Measurements from ENCODE around the gene ZNF219.

Gene ZNF219

GRCh38 chr14:21061347-21061668 lies 37.1 kb downstream of the ZNF219 start:
- no peak for ATAC-seq (ENCODE audit: insufficient read depth, low read depth)
- peaks cover 24% of the 10 kb centered on the region for H3K27me3 ChIP-seq (ENCODE audit: insufficient read depth, low read length, poor library complexity)
- H3K79me2 ChIP-seq (ENCODE audit: insufficient read depth, low read length): no peaks in the 10 kb centered on the region
- H2AFZ ChIP-seq (ENCODE audit: low read depth, low read length): no peak overlapping the region
- no peak overlapping the region for H3K4me2 ChIP-seq (ENCODE audit: insufficient read depth, low read length)
- no peak for DNase-seq
- H3K27ac ChIP-seq (ENCODE audit: low read length): no peak overlapping the region
- H3K36me3 ChIP-seq (ENCODE audit: insufficient read depth, low read length): no peaks in the 10 kb centered on the region
- H3K9me3 ChIP-seq (ENCODE audit: insufficient read depth, low read length, severe bottlenecking): no peaks in the 10 kb centered on the region
- H3K9ac ChIP-seq (ENCODE audit: low read depth, low read length): no peak overlapping the region
- no peak overlapping the region for H3K4me3 ChIP-seq (ENCODE audit: low read depth in 1 of 2, low read length in 2 of 2)
- no peaks in the 10 kb centered on the region for H4K20me1 ChIP-seq (ENCODE audit: insufficient read depth, low read length)
- TF ChIP-seq CTCF (IDR thresholded peaks at IDR 0.05; ENCODE audit: borderline replicate concordance, extremely low read depth, low read length, poor library complexity, severe bottlenecking): no peak
- TF ChIP-seq EZH2 (IDR thresholded peaks at IDR 0.05; ENCODE audit: borderline replicate concordance, low read depth, low read length, severe bottlenecking): no peak
- H3K4me1 ChIP-seq (ENCODE audit: insufficient read depth, low read length): no peaks in the 10 kb centered on the region

GRCh38 chr14:21060614-21061346 lies 37.7 kb downstream of the ZNF219 start:
- no peak for ATAC-seq (ENCODE audit: insufficient read depth, low read depth)
- H4K20me1 ChIP-seq (ENCODE audit: insufficient read depth, low read length): no peaks in the 10 kb centered on the region
- H2AFZ ChIP-seq (ENCODE audit: low read depth, low read length): no peak overlapping the region
- H3K9me3 ChIP-seq (ENCODE audit: insufficient read depth, low read length, severe bottlenecking): no peaks in the 10 kb centered on the region
- H3K36me3 ChIP-seq (ENCODE audit: insufficient read depth, low read length): no peaks in the 10 kb centered on the region
- DNase-seq: no peak
- H3K4me2 ChIP-seq (ENCODE audit: insufficient read depth, low read length): no peak overlapping the region
- no peaks in the 10 kb centered on the region for H3K4me1 ChIP-seq (ENCODE audit: insufficient read depth, low read length)
- peaks cover 24% of the 10 kb centered on the region for H3K27me3 ChIP-seq (ENCODE audit: insufficient read depth, low read length, poor library complexity)
- TF ChIP-seq CTCF (IDR thresholded peaks at IDR 0.05; ENCODE audit: borderline replicate concordance, extremely low read depth, low read length, poor library complexity, severe bottlenecking) (no peak), EZH2 (IDR thresholded peaks at IDR 0.05; ENCODE audit: borderline replicate concordance, low read depth, low read length, severe bottlenecking) (no peak)
- no peak overlapping the region for H3K9ac ChIP-seq (ENCODE audit: low read depth, low read length)
- no peak overlapping the region for H3K27ac ChIP-seq (ENCODE audit: low read length)
- no peak overlapping the region for H3K4me3 ChIP-seq (ENCODE audit: low read depth in 1 of 2, low read length in 2 of 2)
- H3K79me2 ChIP-seq (ENCODE audit: insufficient read depth, low read length): no peaks in the 10 kb centered on the region

- Histone ChIP-seq H3K4me2 (ENCODE audit: insufficient read depth, low read length) (no peak overlapping the region), H3K4me1 (ENCODE audit: insufficient read depth, low read length) (no peaks in the 10 kb centered on the region)
- TF ChIP-seq CTCF (IDR thresholded peaks at IDR 0.05; ENCODE audit: borderline replicate concordance, extremely low read depth, low read length, poor library complexity, severe bottlenecking) (no peak), EZH2 (IDR thresholded peaks at IDR 0.05; ENCODE audit: borderline replicate concordance, low read depth, low read length, severe bottlenecking) (no peak)
Measured at GRCh38 chr14:21059842-21060613, 38.4 kb downstream of the ZNF219 start.

More at GRCh38 chr14:21059842-21060613, 38.4 kb downstream of the ZNF219 start:
- no peaks in the 10 kb centered on the region for H3K9me3 ChIP-seq (ENCODE audit: insufficient read depth, low read length, severe bottlenecking)
- no peaks in the 10 kb centered on the region for H4K20me1 ChIP-seq (ENCODE audit: insufficient read depth, low read length)
- DNase-seq: no peak
- no peak for ATAC-seq (ENCODE audit: insufficient read depth, low read depth)
- H3K36me3 ChIP-seq (ENCODE audit: insufficient read depth, low read length): no peaks in the 10 kb centered on the region
- H3K4me3 ChIP-seq (ENCODE audit: low read depth in 1 of 2, low read length in 2 of 2): no peak overlapping the region
- H3K27me3 ChIP-seq (ENCODE audit: insufficient read depth, low read length, poor library complexity): peaks cover 24% of the 10 kb centered on the region
- H3K27ac ChIP-seq (ENCODE audit: low read length): no peak overlapping the region
- H3K9ac ChIP-seq (ENCODE audit: low read depth, low read length): no peak overlapping the region
- H2AFZ ChIP-seq (ENCODE audit: low read depth, low read length): no peak overlapping the region
- H3K79me2 ChIP-seq (ENCODE audit: insufficient read depth, low read length): no peaks in the 10 kb centered on the region
